Skeletal muscle cell (primary cell): ENCODE data around the gene EXOC3L2.

Source experiments
- DNase-seq: peaks from one replicate; pipeline ENCODE4 v3.0.0-alpha.2; 2010; ENCODE audit warnings: low read depth
- H3K4me3 ChIP-seq: 2 replicates; pipeline ENCODE4 v1.5.1; 2011; ENCODE audit warnings: low read depth, mild to moderate bottlenecking, control low read depth, low read length, moderate library complexity

The EXOC3L2 gene

GRCh38 chr19:45189971-45190370 is 55.2 kb downstream of the EXOC3L2 start:
- DNase-seq, result no peak
- no peak overlapping the region for H3K4me3 ChIP-seq

GRCh38 chr19:45187421-45188100 is 57.6 kb downstream of the EXOC3L2 start:
- no peak overlapping the region for H3K4me3 ChIP-seq
- no peak for DNase-seq

- no peak overlapping the region for H3K4me3 ChIP-seq
- DNase-seq, result no peak
Measured at GRCh38 chr19:45186509-45187334, 58.5 kb downstream of the EXOC3L2 start.

GRCh38 chr19:45184115-45184514 is 61.1 kb downstream of the EXOC3L2 start:
- no peak overlapping the region for H3K4me3 ChIP-seq
- no peak for DNase-seq

- no peak overlapping the region for H3K4me3 ChIP-seq
- no peak for DNase-seq
Measured at GRCh38 chr19:45182758-45183157, 62.4 kb downstream of the EXOC3L2 start.

GRCh38 chr19:45180936-45181335 is 64.3 kb downstream of the EXOC3L2 start:
- DNase-seq, result no peak
- no peak overlapping the region for H3K4me3 ChIP-seq

- DNase-seq, result no peak
- peak overlapping the region; percentile 92 for H3K4me3 ChIP-seq
Measured at GRCh38 chr19:45179892-45180370, 65.3 kb downstream of the EXOC3L2 start.

GRCh38 chr19:45179072-45179891 is 65.9 kb downstream of the EXOC3L2 start:
- no peak for DNase-seq

GRCh38 chr19:45178262-45179071 is 66.7 kb downstream of the EXOC3L2 start, which contains the start of gene BLOC1S3:
BLOC1S3 (plus strand) TSS chr19:45178784; CDS start chr19:45179297, 513 bp downstream.
- peak within 1 kb of the TSS; percentile 92 for H3K4me3 ChIP-seq
- peak; percentile 100 for DNase-seq

More at GRCh38 chr19:45179072-45179891, 65.9 kb downstream of the EXOC3L2 start:
- peak overlapping the region; percentile 92 for H3K4me3 ChIP-seq

GRCh38 chr19:45177817-45178261 is 67.4 kb downstream of the EXOC3L2 start, which contains the start of gene TRAPPC6A:
TRAPPC6A (minus strand) TSS chr19:45178237; CDS start chr19:45178218, 19 bp downstream.
- H3K4me3 ChIP-seq, result peak within 1 kb of the TSS; percentile 92
- no peak for DNase-seq

- no peak overlapping the region for H3K4me3 ChIP-seq
- DNase-seq, result no peak
Measured at GRCh38 chr19:45175515-45176345, 69.5 kb downstream of the EXOC3L2 start.

GRCh38 chr19:45173816-45174215 is 71.4 kb downstream of the EXOC3L2 start:
- peak; percentile 60 for DNase-seq
- H3K4me3 ChIP-seq, result no peak overlapping the region

- H3K4me3 ChIP-seq, result no peak overlapping the region
Measured at GRCh38 chr19:45172611-45173208, 72.5 kb downstream of the EXOC3L2 start.

GRCh38 chr19:45172173-45172572 is 73.0 kb downstream of the EXOC3L2 start:
- H3K4me3 ChIP-seq, result no peak overlapping the region
- no peak for DNase-seq

More at GRCh38 chr19:45172611-45173208, 72.5 kb downstream of the EXOC3L2 start:
- no peak for DNase-seq

- no peak overlapping the region for H3K4me3 ChIP-seq
- DNase-seq, result no peak
Measured at GRCh38 chr19:45171211-45171623, 74.0 kb downstream of the EXOC3L2 start.

GRCh38 chr19:45170146-45171106 is 74.8 kb downstream of the EXOC3L2 start:
- DNase-seq, result no peak
- no peak overlapping the region for H3K4me3 ChIP-seq
